ENCODE results near the gene COL11A1. TPM values are rescaled to one million over a fixed set of nuclear protein-coding genes. Genes with fewer than 3 reads are reported as not detected.

Gene COL11A1
- total RNA-seq (ENCODE audit: low replicate concordance), result 0.45 and 6.7 TPM in 2 replicates

DNA sequence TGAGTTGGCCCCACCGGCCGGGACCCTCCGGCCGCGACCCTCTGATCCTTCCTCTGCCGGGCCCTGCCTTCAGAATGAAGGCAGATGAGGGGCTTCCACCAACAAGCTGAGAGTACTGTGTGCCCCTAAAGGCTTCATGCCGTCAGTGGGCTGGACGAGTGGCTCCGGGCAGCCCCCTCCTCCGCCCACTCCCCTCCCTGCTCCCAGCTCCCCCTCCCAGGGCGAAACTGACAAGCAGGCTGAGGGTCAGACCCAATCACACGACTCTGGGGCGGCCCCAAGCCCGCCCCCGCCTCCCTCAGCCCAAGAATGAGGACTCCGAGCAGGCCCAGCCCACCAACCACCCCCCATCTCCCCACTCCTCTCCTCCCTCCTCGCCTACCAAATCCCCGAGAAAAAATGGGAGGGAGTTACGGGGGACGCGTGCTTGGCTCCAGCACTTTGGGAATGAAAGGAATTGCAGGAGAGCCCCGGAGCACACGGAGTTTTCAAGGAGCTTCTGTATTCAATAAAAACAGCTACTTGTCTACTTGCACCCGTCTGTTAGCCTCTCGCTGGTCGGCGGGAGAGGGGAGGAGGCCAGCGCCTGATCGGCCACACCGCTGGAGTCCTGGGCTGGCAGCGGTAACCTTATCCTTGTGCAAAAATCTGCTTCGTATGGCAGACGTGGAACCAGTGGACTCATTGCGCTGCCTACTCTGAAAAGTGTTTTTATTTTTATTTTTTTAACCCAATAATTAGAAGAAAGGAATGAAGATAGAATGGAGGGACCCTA lies at the start of gene COL11A1:
COL11A1 (minus strand) TSS at position 147 of the 775 bp plus-strand sequence. CDS start 344 bp downstream, outside the sequence.

Data from smooth muscle cell of the coronary artery (primary cell).